GM04503 (cell line): ENCODE data around the gene TMEM131L.
"Not testable (repeated sequence)": the region's sequence is repeated elsewhere in the genome, so short reads cannot be mapped to it uniquely, and the experiment has no call there.

Experiments
- DNase-seq: peaks from one replicate; pipeline ENCODE4 v3.0.0-alpha.2; 2012; ENCODE audit warnings: low read depth

The TMEM131L gene

GRCh38 chr4:153546280-153546679 lies 80.1 kb downstream of the TMEM131L start:
- no peak for DNase-seq

GRCh38 chr4:153547520-153547919 lies 81.4 kb downstream of the TMEM131L start:
- no peak for DNase-seq

GRCh38 chr4:153548907-153549306 lies 82.7 kb downstream of the TMEM131L start:
- not testable (repeated sequence) for DNase-seq

GRCh38 chr4:153549405-153549804 lies 83.2 kb downstream of the TMEM131L start:
- no peak for DNase-seq

DNA sequence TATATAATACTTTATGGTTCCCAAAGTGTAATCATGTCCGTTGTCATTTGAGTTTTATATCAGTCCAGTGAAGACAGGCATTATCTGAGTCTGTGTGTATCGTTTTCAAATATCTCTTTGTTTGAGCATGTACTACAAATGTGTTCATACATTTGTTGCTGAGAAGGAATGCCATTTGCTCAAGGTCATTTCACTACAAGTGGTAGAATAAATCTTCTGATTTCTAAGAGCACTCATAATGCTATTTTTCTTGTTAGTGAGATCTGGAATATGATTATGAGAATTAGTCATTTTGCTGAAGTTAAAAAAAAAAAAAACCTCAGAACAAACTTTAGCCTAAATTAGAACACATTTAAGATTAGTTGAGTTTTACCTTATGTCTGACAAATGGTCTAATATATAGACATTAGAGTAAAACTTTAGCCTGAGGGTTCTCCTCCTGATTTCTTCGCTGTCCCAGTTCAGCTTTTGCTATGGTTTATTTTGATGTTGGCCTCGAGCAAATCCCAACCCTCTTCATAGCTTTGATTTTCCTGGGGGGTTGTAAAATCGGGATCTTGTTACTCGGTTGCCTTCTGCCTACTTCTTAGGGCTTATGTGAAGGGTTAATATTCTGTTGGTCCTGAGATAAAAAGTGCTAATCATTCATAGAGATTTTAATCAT lies 87.1 kb downstream of the TMEM131L start:
- DNase-seq, result no peak

DNA sequence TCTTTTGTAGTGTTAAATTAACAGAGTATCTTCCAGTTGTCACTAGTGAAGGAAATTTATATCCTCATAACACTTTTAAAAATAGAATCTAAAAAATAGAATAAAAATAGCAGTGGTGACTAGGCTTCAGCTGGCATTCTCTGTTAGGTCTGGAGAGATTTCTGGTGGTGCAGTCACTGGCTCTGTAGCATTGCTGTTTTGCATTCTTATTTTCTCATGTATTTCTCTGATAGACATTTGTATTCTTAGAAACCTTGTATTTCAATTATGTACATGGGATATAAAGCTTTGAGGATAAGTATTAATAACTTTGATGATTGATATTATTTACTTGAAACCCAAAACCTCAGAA lies 87.6 kb downstream of the TMEM131L start:
- no peak for DNase-seq

- DNase-seq, result no peak
Measured at GRCh38 chr4:153555730-153556434, 89.7 kb downstream of the TMEM131L start.

DNA sequence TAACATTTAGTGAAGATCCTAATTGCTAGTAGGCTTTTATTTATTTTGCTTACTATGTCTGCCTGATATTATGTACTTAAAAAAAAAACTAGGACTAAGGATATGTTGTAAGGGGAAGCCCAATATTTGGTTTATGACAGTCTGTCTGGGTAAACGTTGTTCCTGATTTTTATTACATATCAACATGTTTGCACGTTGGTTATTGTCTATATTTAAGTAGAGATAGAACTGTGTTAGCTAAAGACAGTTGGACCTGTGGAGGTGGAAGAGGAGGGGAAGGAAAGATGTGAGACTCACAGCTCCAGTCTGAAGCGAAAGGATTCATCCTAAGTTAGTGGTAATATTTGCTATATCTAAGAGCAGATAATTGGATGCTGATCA lies 90.3 kb downstream of the TMEM131L start:
- no peak for DNase-seq

- no peak for DNase-seq
Measured at GRCh38 chr4:153560908-153561307, 94.7 kb downstream of the TMEM131L start.

DNA sequence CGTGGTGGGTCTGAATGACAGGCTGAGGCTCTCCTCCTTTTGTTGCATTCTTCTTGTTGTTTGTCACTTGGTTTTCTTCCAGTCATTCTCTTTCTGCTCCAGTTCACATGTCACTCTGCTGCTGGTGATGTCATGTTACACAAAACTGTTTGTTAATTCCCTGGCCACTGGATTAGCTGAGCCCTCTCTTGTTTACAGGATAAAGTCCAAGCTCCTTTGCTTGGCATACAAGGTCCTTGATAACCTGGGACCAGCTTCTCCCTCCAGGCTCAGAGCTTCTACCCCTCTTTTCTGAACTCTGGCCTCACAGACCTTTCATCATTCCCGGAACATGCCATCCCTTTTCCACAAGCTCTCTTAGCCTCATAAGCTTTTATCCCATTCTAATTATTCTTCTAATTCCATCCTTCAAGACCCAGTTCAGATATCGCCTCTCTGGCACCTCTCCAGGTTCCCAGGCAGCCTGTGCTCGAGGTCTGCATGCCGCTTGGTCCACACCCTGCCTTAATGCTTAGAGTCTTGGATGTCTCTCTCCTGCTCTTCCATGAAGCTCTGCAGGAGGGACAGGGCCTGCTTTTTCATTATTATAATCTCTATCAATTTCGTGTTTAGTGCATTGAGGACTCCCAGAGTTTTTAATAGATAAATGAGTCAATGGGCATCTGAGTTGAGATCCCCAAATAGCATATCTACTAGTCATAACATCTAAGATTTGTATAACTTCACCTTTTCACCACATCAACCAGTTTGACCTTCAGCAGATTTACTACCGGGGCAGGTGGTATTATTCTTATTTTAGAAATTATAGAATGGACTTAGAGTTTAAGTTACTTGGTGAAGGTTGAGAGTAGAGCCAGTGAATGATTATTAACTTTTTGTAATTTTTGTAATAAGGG lies 98.7 kb downstream of the TMEM131L start:
- DNase-seq, result no peak

DNA sequence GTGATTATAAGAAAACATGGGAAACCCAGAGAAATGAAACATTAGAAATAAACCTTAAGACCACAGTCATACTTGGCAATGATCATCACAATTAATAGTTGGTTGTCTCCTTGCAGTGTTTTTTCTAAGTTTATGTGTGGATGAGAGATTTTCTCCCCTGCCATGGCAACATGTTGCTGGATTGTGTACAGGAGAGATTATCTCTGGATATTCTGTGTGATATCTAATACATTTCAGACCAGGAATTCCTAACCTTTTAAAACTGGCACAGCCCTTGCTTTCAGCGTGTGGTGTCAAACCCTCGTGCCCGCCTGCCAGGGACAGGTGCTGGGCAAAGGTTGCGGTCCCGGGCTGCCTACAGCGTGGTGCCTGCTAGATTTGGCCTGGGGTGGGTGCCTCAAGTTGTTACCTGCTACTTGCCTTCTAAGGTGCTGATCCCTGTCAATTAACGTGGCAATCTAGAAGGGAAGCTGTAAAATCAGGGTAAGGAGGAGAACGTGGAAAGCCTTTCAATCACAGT lies 100.5 kb downstream of the TMEM131L start:
- DNase-seq, result no peak

DNA sequence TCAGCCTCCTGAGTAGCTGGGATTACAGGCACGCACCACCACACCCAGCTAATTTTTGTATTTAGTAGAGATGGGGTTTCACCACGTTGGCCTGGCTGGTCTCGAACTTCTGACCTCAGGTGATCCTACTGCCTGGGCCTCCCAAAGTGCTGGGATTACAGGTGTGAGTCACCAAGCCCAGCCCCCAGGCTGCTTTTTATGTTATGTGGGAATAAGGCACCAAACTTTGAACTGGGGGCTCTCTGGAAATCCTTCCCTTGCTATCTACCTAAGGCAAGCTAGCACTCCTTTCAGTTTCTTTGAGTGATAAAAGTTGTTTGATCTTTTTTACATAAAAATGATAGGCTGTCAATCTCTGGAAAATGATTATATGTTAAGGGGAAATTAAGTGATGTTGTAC lies 101.5 kb downstream of the TMEM131L start:
- not testable (repeated sequence) for DNase-seq

DNA sequence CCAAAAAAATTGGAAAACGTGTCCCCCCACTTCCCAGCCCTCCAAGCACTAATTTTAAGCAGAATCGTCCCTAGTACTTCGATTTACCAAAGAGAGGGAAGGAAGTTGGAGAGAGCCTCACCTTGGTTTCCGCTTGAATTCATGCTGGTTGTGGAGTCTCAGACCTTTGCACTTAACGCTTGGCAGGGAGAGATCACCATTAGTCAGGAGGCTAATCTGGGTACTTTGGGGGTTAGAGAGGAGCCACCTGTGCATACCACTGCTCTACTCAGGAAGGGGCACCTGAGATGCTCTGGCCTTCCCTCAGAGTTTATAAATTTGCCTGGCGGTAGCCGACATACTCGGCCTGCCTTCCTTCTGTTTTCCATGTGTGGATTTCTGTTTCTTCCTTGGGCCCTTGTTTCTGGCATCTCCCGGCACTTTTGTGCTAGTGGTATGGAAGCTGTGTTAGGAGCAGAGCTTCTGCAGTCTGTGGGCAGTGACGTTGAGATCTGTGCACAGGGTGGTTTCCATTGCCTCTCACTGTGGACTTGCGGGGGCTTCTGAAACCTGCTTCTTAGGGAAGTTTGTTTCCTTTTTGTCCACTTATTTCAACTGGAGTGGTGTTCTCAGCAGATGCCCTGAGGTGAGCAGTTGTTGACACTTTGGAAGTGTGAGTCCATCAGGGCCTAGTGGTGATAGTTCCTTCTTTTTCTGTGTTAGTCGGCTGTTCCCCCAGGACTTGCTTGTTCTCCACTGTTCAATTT lies 104.2 kb downstream of the TMEM131L start:
- no peak for DNase-seq

DNA sequence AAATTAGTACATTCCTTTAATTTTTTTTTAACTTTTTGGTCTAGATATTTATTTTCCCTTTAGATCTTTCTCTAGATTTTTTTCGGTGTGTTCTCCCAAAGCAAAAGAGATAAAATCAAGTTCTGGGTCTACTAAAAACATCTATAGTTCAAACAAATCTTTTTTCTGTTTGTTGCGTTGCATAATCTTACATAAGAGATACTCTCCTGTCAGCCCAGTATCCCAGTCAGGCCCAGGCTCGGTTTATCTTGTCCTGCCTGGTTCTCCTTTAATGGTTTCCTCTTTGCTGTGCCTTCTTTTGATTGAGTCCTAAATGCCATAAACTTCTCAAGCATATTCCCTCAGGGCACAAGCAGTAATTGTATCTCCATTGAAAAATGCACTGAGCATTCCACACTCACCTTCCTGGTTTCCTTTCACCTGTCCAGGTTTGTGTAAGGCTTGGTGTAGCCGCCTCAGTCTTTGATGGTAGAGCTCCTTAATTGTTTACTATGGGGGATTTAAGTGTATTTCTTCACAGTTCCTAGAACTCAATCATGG lies 104.9 kb downstream of the TMEM131L start:
- no peak for DNase-seq

DNA sequence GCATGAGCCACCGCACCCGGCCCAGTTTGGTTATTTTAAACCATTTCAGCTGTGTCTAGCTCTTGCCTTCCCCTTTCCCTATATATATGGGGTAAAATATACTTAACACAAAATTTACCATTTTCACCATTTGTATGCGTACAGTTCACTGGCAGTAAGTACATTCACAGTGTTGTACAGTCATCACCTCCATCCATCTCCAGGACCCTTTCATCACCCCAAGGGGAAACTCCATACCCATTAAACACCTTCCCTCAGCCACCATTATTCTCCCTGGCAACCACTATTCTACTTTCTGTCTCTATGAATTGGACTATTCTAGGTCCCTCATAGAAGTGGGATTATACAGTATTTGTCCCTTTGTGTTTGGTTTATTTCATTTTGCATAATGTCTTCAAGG lies 106.4 kb downstream of the TMEM131L start:
- DNase-seq, result no peak

GRCh38 chr4:153573221-153573620 lies 107.1 kb downstream of the TMEM131L start:
- no peak for DNase-seq

- DNase-seq, result peak; percentile 55
Measured at GRCh38 chr4:153573881-153574802, 108.0 kb downstream of the TMEM131L start.

DNA sequence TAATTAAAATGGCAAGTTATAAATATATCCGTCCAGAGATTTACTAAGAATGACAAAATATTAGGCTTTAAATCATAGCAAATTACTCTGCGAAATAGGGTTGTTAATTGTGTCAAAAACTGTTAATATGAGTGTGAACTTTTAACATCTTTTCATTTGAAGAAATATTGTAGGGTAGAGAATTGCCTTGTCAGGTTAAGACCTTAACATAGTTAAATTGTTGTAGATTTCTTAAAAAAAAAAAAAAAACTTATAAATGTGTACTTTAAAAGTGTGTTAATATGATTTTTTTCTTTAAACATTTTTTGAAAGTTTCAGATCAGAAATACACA lies 110.2 kb downstream of the TMEM131L start:
- no peak for DNase-seq

- no peak for DNase-seq
Measured at GRCh38 chr4:153577053-153577452, 110.9 kb downstream of the TMEM131L start.

GRCh38 chr4:153579410-153579809 lies 113.2 kb downstream of the TMEM131L start:
- DNase-seq, result no peak

- DNase-seq, result no peak
Measured at GRCh38 chr4:153579872-153580271, 113.7 kb downstream of the TMEM131L start.
